K562 (cell line): ENCODE data around the gene EWSR1. TPM values are rescaled to one million over a fixed set of nuclear protein-coding genes. Genes with fewer than 3 reads are reported as not detected.

Experiments
- ATAC-seq: fragments of 200-7000 bp; cut with Tn5 transposase; 3 replicates; pipeline ENCODE4 v1.9.1; 2020; ENCODE audit warnings: moderate library complexity
- BruUV-seq: library from RNA; stranded (reverse); fragments of 400-500 nt; replicated peaks from 2 replicates; lab custom pipeline; 2021; lab: Mats Ljungman, UMichigan
- CTCF ChIA-PET: fragments of 300-600 bp; formaldehyde crosslinking; extraction: SDS; loops from one replicate; lab custom pipeline; 2021; ENCODE audit warnings: low intra/inter-chr PET ratio; lab: Yijun Ruan, JAX
- POLR2A ChIA-PET: fragments of 300-600, 350-650 bp; sonication (Branson Sonifier 250); formaldehyde crosslinking; extraction: SDS; loops from one replicate; lab custom pipeline; 2021; ENCODE audit warnings: antibody characterized with exemption, inconsistent platforms; lab: Yijun Ruan, JAX
- DNase-seq, 4 experiments: peaks; one replicate each; pipeline versions ENCODE4 v3.0.0 to v3.0.0-alpha.2; 2011 to 2018; ENCODE audit warnings: low spot score in 3 of 4, mixed read lengths in 3 of 4; ENCODE audit errors: extremely low read depth in 1 of 4
- FAIRE-seq: peaks from 2 replicates; lab custom pipeline; 2011; peaks lifted over from hg19 to GRCh38; lab: Jason Lieb, UNC
- H2AFZ ChIP-seq: 2 replicates; pipeline ENCODE4 v1.6.0; 2011; ENCODE audit warnings: low read depth, low read length, control low read depth, inconsistent platforms
- H3K27ac ChIP-seq: fragments of 200-600 bp; 3 replicates; pipeline ENCODE4 v1.8.0; 2011; ENCODE audit warnings: low read depth, mild to moderate bottlenecking, control low read depth, inconsistent platforms, low read length, moderate library complexity, mixed read lengths; ENCODE audit errors: extremely low read depth
- H3K27me3 ChIP-seq, 2 experiments: fragments of 300-600 bp in 1 of 2; 2 replicates in 1 of 2; 3 replicates in 1 of 2; pipeline versions ENCODE4 v1.6.0 to v1.8.0; 2011; ENCODE audit warnings: inconsistent platforms in 2 of 2, low read length in 2 of 2, mild to moderate bottlenecking in 1 of 2, mixed read lengths in 1 of 2, moderate library complexity in 1 of 2; ENCODE audit not compliant: control insufficient read depth in 2 of 2, insufficient read depth in 2 of 2
- H3K36me3 ChIP-seq: fragments of 300-600 bp; 3 replicates; pipeline ENCODE4 v1.8.0; 2011; ENCODE audit warnings: mild to moderate bottlenecking, low read length, inconsistent platforms; ENCODE audit not compliant: control insufficient read depth, insufficient read depth
- H3K4me1 ChIP-seq, 2 experiments: fragments of 200-600 bp in 1 of 2; replicated peaks in 1 of 2; 2 replicates in 1 of 2; 3 replicates in 1 of 2; pipeline versions ENCODE4 v1.5.1 to v1.8.0; 2011; ENCODE audit warnings: inconsistent platforms in 2 of 2, low read length in 2 of 2, mild to moderate bottlenecking in 1 of 2, mixed read lengths in 1 of 2, moderate library complexity in 1 of 2; ENCODE audit not compliant: control insufficient read depth in 2 of 2, insufficient read depth in 2 of 2
- H3K4me2 ChIP-seq: 2 replicates; pipeline ENCODE4 v1.6.1; 2011; ENCODE audit warnings: low read length, control low read depth, inconsistent platforms, mixed read lengths; ENCODE audit not compliant: insufficient read depth
- H3K4me3 ChIP-seq: fragments of 200-600 bp; sonication (generic), shearing (Covaris generic); 2 replicates; pipeline ENCODE4 v1.5.1; 2016; ENCODE audit warnings: control low read depth, inconsistent platforms
- H3K79me2 ChIP-seq: fragments of 200-600 bp; 3 replicates; pipeline ENCODE4 v1.8.0; 2011; ENCODE audit warnings: low read length, inconsistent platforms; ENCODE audit not compliant: control insufficient read depth, insufficient read depth
- H3K9ac ChIP-seq, 2 experiments: 2 replicates each; pipeline versions ENCODE4 v1.6.0 to v1.6.1; 2011; ENCODE audit warnings: low read depth in 2 of 2, low read length in 2 of 2, control low read depth in 1 of 2, inconsistent platforms in 1 of 2, mild to moderate bottlenecking in 1 of 2, mixed read lengths in 1 of 2; ENCODE audit not compliant: insufficient read depth in 1 of 2
- H3K9me1 ChIP-seq: one replicate; pipeline ENCODE4 v1.6.0; 2011; ENCODE audit warnings: inconsistent platforms, mild to moderate bottlenecking, low read length, moderate library complexity; ENCODE audit not compliant: control insufficient read depth, insufficient read depth
- H3K9me3 ChIP-seq: replicated peaks from 2 replicates; pipeline ENCODE4 v1.5.1; 2011; ENCODE audit warnings: low read depth, low read length, inconsistent platforms; ENCODE audit not compliant: control insufficient read depth, insufficient read depth
- H4K20me1 ChIP-seq: replicated peaks from 2 replicates; pipeline ENCODE4 v1.6.1; 2011; ENCODE audit warnings: low read length, inconsistent platforms, mixed read lengths; ENCODE audit not compliant: control insufficient read depth, insufficient read depth
- CHAMP1 ChIP-seq: fragments of 450-650 bp; IDR thresholded peaks from 2 replicates; pipeline ENCODE4 v1.6.1; 2016; ENCODE audit warnings: mild to moderate bottlenecking
- E2F3 ChIP-seq: fragments of 250-450 bp; sonication (Bioruptor Pico); IDR thresholded peaks from 2 replicates; pipeline ENCODE4 v1.4.0; 2020; ENCODE audit warnings: mild to moderate bottlenecking
- KHSRP ChIP-seq: fragments of 450-650 bp; IDR thresholded peaks from 2 replicates; pipeline ENCODE4 v1.6.1; 2017
- KLF1 ChIP-seq: fragments of 450-650 bp; IDR thresholded peaks from 2 replicates; pipeline ENCODE4 v1.6.1; 2016; ENCODE audit warnings: missing genetic modification characterization, missing compliant biosample characterization
- NONO ChIP-seq, 2 experiments: fragments of 200-400 bp in 1 of 2; fragments of 450-650 bp in 1 of 2; formaldehyde crosslinking in 1 of 2; IDR thresholded peaks; 2 replicates each; pipeline ENCODE4 v1.6.1; 2017; ENCODE audit warnings: low read depth in 2 of 2, mild to moderate bottlenecking in 2 of 2, moderate library complexity in 2 of 2, low read length in 1 of 2
- PTRF ChIP-seq: fragments of 450-650 bp; IDR thresholded peaks from 2 replicates; pipeline ENCODE4 v1.6.1; 2016; ENCODE audit warnings: mild to moderate bottlenecking, missing genetic modification characterization, missing compliant biosample characterization
- SIN3A ChIP-seq, 2 experiments: fragments of 150-350 bp in 1 of 2; IDR thresholded peaks; 2 replicates each; pipeline ENCODE4 v1.6.1; 2011 to 2016; ENCODE audit warnings: borderline replicate concordance in 2 of 2, low read depth in 2 of 2, low read length in 2 of 2, mild to moderate bottlenecking in 2 of 2, moderate library complexity in 2 of 2; ENCODE audit not compliant: control insufficient read depth in 1 of 2
- SREBF1 ChIP-seq: fragments of 150-350 bp; IDR thresholded peaks from 2 replicates; pipeline ENCODE4 v1.6.1; 2014; ENCODE audit warnings: antibody characterized with exemption, low read depth, low read length, borderline replicate concordance
- XRCC3 ChIP-seq: fragments of 450-650 bp; IDR thresholded peaks from 2 replicates; pipeline ENCODE4 v1.6.1; 2017; ENCODE audit warnings: mild to moderate bottlenecking, moderate library complexity
- XRCC4 ChIP-seq: IDR thresholded peaks from one replicate; pipeline ENCODE4 v1.6.1; 2011; ENCODE audit not compliant: insufficient read depth, insufficient read length; ENCODE audit errors: extremely low read depth
- ZNF121 ChIP-seq: sonication (generic); formaldehyde crosslinking; conservative IDR thresholded peaks from 2 replicates; pipeline ENCODE4 v1.8.0; 2022; ENCODE audit warnings: missing genetic modification reagents
- WGBS: fragments of 100-300 bp; shearing (Covaris generic); methylation state at CpG from one replicate; pipeline ENCODE4 v1.1.6; 2016; ENCODE audit warnings: low coverage, mixed read lengths; ENCODE audit not compliant: insufficient coverage; ENCODE audit errors: missing lambda C conversion rate; 5-methylcytosine and 5-hydroxymethylcytosine counted together
- in situ Hi-C: fragments of 300-500 bp; cut with MboI; formaldehyde crosslinking; loops from 4 replicates; pipeline ENCODE4 v1.15.0; 2018; ENCODE audit warnings: inconsistent platforms, mixed read lengths
- intact Hi-C: fragments of 100-400 bp; cut with micrococcal nuclease; formaldehyde crosslinking; loops from 2 replicates; pipeline ENCODE4 v1.14.2; 2022
- polyA plus RNA-seq, 8 experiments: library from polyadenylated mRNA; depleted of rRNA in 4 of 8; stranded (reverse) in 5 of 8; unstranded in 3 of 8; fragments of >200 nt; fragmentation: Nextera tagmentation in 2 of 8; fragmentation: Illumina TruSeq in 1 of 8; extraction: Ambion mirVana in 2 of 8; extraction: Trizol in 1 of 8; gene quantifications; 2 replicates each; pipeline versions ENCODE4 v1.2.1 to v1.2.3, GENCODE V29; 2011 to 2014; ENCODE audit warnings: inconsistent platforms in 1 of 8, missing spikeins in 1 of 8
- total RNA-seq, 7 experiments: library from RNA; depleted of rRNA in 6 of 7; stranded (reverse); fragments of >200 nt in 6 of 7; fragmentation: Illumina TruSeq in 2 of 7; extraction: Trizol in 2 of 7; gene quantifications; 2 replicates each; pipeline versions ENCODE4 v1.2.1 to v1.2.3, GENCODE V29; 2011 to 2021; ENCODE audit warnings: low replicate concordance in 1 of 7
- TF ChIP-seq, protein P1 (sequence below): IDR thresholded peaks from 2 replicates; pipeline ENCODE4 v1.6.1; 2014; ENCODE audit warnings: antibody characterized with exemption
- TF ChIP-seq, protein P2 (sequence below): sonication (generic); formaldehyde crosslinking; IDR thresholded peaks from 2 replicates; pipeline ENCODE4 v1.8.1; 2023; ENCODE audit warnings: missing genetic modification reagents, mild to moderate bottlenecking, borderline replicate concordance

Gene EWSR1
- total and polyA plus RNA-seq, 9 of the 15 experiments (the other 6 are each of a cell fraction or from before 2014, with no cell fraction given) = 83.3 to 450 (median 239) TPM

DNA sequence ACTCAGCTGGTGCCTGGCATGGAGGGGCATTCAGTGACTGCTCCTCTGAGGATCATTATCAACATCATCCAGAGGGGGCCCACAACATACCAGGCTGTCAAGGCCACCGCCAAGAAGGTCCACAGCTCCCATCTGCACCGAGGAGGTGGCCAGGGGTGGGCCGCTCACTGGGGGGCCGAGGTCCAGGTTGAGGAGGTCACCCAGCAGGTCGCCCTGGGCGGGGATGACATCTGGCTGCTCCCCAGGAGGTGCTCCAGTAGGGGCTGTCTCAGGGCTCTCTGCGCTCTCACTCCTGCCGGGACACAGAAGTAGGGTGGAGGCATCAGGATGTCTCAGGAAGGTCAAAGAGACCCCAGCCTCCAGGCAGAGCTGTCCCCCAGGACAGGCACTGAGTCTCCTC, 72.5 kb downstream of the EWSR1 start:
- H3K27me3 ChIP-seq = no peaks in the 10 kb centered on the region
- no peak overlapping the region for H3K4me3 ChIP-seq
- CTCF ChIA-PET = no interaction called here
- no peak for ATAC-seq
- FAIRE-seq = no peak
- H3K9me3 ChIP-seq = no peaks in the 10 kb centered on the region
- POLR2A ChIA-PET = interaction anchor here (1.0 kb wide), 1 partner anchor 69 kb away, joined by 3 read pairs; no protein-coding TSS in a partner anchor
- H3K4me2 ChIP-seq = no peak overlapping the region
- no peaks in the 10 kb centered on the region for H3K9me1 ChIP-seq
- no TSS peak for BruUV-seq
- intact Hi-C loops (no loop called here), in situ Hi-C loops (no loop called here)
- H3K27ac ChIP-seq = no peak overlapping the region
- no peak for DNase-seq
- H3K79me2 ChIP-seq = no peaks in the 10 kb centered on the region
- H2AFZ ChIP-seq = no peak overlapping the region
- H4K20me1 ChIP-seq = no peaks in the 10 kb centered on the region
- 93% methylated on average over 4 of the region's 8 CpGs for WGBS
- H3K9ac ChIP-seq = no peak overlapping the region
- H3K36me3 ChIP-seq = peaks cover 76% of the 10 kb centered on the region; the same call in 2 of the 3 replicates
- peaks cover 0 to 10% of the 10 kb centered on the region in 2 experiments; a peak in 3 of 5 replicates for H3K4me1 ChIP-seq
- no peak for TF ChIP-seq KHSRP
- no peak for TF ChIP-seq XRCC4
- TF ChIP-seq SREBF1 = no peak
- no peak for TF ChIP-seq E2F3 (CRISPR knock-in tag)
- TF ChIP-seq CHAMP1 = no peak
- no peak for TF ChIP-seq XRCC3
- TF ChIP-seq, protein P1, sequence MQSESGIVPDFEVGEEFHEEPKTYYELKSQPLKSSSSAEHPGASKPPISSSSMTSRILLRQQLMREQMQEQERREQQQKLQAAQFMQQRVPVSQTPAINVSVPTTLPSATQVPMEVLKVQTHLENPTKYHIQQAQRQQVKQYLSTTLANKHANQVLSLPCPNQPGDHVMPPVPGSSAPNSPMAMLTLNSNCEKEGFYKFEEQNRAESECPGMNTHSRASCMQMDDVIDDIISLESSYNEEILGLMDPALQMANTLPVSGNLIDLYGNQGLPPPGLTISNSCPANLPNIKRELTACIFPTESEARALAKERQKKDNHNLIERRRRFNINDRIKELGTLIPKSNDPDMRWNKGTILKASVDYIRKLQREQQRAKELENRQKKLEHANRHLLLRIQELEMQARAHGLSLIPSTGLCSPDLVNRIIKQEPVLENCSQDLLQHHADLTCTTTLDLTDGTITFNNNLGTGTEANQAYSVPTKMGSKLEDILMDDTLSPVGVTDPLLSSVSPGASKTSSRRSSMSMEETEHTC = no peak
- TF ChIP-seq SIN3A (IDR thresholded peaks at IDR 0.05; ENCODE audit: borderline replicate concordance in 2 of 2, control insufficient read depth in 1 of 2, low read depth in 2 of 2, low read length in 2 of 2) = no peak
- TF ChIP-seq KLF1 (tag) = no peak
- no peak for TF ChIP-seq PTRF (tag)
- TF ChIP-seq ZNF121 (CRISPR knock-in tag) = no peak
- TF ChIP-seq, protein P2, sequence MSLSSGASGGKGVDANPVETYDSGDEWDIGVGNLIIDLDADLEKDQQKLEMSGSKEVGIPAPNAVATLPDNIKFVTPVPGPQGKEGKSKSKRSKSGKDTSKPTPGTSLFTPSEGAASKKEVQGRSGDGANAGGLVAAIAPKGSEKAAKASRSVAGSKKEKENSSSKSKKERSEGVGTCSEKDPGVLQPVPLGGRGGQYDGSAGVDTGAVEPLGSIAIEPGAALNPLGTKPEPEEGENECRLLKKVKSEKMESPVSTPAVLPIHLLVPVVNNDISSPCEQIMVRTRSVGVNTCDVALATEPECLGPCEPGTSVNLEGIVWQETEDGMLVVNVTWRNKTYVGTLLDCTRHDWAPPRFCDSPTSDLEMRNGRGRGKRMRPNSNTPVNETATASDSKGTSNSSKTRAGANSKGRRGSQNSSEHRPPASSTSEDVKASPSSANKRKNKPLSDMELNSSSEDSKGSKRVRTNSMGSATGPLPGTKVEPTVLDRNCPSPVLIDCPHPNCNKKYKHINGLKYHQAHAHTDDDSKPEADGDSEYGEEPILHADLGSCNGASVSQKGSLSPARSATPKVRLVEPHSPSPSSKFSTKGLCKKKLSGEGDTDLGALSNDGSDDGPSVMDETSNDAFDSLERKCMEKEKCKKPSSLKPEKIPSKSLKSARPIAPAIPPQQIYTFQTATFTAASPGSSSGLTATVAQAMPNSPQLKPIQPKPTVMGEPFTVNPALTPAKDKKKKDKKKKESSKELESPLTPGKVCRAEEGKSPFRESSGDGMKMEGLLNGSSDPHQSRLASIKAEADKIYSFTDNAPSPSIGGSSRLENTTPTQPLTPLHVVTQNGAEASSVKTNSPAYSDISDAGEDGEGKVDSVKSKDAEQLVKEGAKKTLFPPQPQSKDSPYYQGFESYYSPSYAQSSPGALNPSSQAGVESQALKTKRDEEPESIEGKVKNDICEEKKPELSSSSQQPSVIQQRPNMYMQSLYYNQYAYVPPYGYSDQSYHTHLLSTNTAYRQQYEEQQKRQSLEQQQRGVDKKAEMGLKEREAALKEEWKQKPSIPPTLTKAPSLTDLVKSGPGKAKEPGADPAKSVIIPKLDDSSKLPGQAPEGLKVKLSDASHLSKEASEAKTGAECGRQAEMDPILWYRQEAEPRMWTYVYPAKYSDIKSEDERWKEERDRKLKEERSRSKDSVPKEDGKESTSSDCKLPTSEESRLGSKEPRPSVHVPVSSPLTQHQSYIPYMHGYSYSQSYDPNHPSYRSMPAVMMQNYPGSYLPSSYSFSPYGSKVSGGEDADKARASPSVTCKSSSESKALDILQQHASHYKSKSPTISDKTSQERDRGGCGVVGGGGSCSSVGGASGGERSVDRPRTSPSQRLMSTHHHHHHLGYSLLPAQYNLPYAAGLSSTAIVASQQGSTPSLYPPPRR (CRISPR knock-in tag) = no peak
- TF ChIP-seq NONO (IDR thresholded peaks at IDR 0.05; ENCODE audit: low read depth in 2 of 2, low read length in 1 of 2) = no peak
